ENCODE results near the gene SOX6.

DNA sequence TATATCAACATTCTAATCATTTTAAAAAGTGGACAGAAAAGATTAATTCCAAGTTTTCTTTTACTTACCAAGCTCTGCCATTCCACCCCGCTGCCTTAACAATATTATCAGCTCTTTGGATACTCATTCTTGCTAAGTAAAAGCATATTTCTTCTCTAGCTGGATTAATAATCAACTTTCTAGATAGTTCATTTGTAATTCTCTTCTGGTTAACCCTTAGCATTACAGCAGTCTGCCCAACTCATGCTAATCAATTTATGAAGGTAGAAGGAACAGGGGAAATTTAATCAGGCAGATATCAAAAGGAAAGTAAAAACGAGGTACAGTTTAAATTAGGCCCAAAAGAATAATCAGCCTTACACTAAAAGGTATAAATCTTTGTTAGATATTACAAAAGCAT is 41.0 kb upstream of the SOX6 start:
- TF ChIP-seq, protein P1, sequence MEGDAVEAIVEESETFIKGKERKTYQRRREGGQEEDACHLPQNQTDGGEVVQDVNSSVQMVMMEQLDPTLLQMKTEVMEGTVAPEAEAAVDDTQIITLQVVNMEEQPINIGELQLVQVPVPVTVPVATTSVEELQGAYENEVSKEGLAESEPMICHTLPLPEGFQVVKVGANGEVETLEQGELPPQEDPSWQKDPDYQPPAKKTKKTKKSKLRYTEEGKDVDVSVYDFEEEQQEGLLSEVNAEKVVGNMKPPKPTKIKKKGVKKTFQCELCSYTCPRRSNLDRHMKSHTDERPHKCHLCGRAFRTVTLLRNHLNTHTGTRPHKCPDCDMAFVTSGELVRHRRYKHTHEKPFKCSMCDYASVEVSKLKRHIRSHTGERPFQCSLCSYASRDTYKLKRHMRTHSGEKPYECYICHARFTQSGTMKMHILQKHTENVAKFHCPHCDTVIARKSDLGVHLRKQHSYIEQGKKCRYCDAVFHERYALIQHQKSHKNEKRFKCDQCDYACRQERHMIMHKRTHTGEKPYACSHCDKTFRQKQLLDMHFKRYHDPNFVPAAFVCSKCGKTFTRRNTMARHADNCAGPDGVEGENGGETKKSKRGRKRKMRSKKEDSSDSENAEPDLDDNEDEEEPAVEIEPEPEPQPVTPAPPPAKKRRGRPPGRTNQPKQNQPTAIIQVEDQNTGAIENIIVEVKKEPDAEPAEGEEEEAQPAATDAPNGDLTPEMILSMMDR (IDR thresholded peaks at IDR 0.05; ENCODE audit: low read length) = no peak
- no peak for TF ChIP-seq EZH2 (IDR thresholded peaks at IDR 0.05; ENCODE audit: borderline replicate concordance, low read length)
